Liver (tissue), 9 donors: Measurements from ENCODE around the gene UACA. TPM values are rescaled to one million over a fixed set of nuclear protein-coding genes. Genes with fewer than 3 reads are reported as not detected.
A peak's percentile ranks its signal among the peaks of the same experiment; 100 is the strongest.

Experiments used
- DNase-seq: peaks from one replicate; pipeline ENCODE4 v3.0.0-alpha.2; 2017; ENCODE audit warnings: low spot score
- H3K27ac ChIP-seq, 2 donors: one replicate each; pipeline ENCODE4 v1.7.0; 2013; ENCODE audit warnings: inconsistent platforms in 2 of 2, low read length in 2 of 2, control low read depth in 1 of 2, low read depth in 1 of 2, mild to moderate bottlenecking in 1 of 2
- H3K27me3 ChIP-seq, 4 donors: one replicate each; pipeline versions ENCODE4 v1.6.1 to v1.7.0; 2013; ENCODE audit warnings: low read length in 3 of 4, inconsistent platforms in 1 of 4, mild to moderate bottlenecking in 1 of 4, moderate library complexity in 1 of 4; ENCODE audit not compliant: control insufficient read depth in 4 of 4, insufficient read depth in 4 of 4
- H3K36me3 ChIP-seq, 4 donors: one replicate each; pipeline versions ENCODE4 v1.6.1 to v1.7.0; 2013; ENCODE audit warnings: low read length in 3 of 4, mild to moderate bottlenecking in 3 of 4, low read depth in 1 of 4, moderate library complexity in 1 of 4; ENCODE audit not compliant: control insufficient read depth in 4 of 4, insufficient read depth in 3 of 4
- H3K4me1 ChIP-seq, 4 donors: one replicate each; pipeline versions ENCODE4 v1.6.1 to v1.7.0; 2013; ENCODE audit warnings: low read length in 3 of 4, mild to moderate bottlenecking in 3 of 4, moderate library complexity in 1 of 4; ENCODE audit not compliant: control insufficient read depth in 4 of 4, insufficient read depth in 4 of 4
- H3K4me3 ChIP-seq, 3 donors: one replicate each; pipeline versions ENCODE4 v1.6.1 to v1.7.0; 2013; ENCODE audit warnings: low read length in 3 of 3, control low read depth in 1 of 3, low read depth in 1 of 3, mild to moderate bottlenecking in 1 of 3
- H3K9ac ChIP-seq, 2 donors: one replicate each; pipeline ENCODE4 v1.7.0; 2013; ENCODE audit warnings: low read length in 2 of 2, mild to moderate bottlenecking in 2 of 2, moderate library complexity in 2 of 2, control low read depth in 1 of 2, low read depth in 1 of 2
- H3K9me3 ChIP-seq, 4 donors: one replicate each; pipeline versions ENCODE4 v1.6.1 to v1.7.0; 2013; ENCODE audit warnings: low read length in 3 of 4; ENCODE audit not compliant: control insufficient read depth in 4 of 4
- ATF3 ChIP-seq: IDR thresholded peaks from 2 replicates; pipeline ENCODE4 v1.6.1; 2016; ENCODE audit warnings: antibody characterized with exemption
- CTCF ChIP-seq: fragments of 150-350 bp; IDR thresholded peaks from 2 replicates; pipeline ENCODE4 v1.5.1; 2017; ENCODE audit warnings: improper control_type of control experiment, low read depth, low read length; ENCODE audit not compliant: missing input control
- EGR1 ChIP-seq, 2 donors: IDR thresholded peaks; 2 replicates each; pipeline ENCODE4 v1.6.1; 2016 to 2018; ENCODE audit warnings: antibody characterized with exemption in 2 of 2, low read depth in 2 of 2
- FOXA2 ChIP-seq: IDR thresholded peaks from 2 replicates; pipeline ENCODE4 v1.6.1; 2016; ENCODE audit warnings: antibody characterized with exemption
- GABPA ChIP-seq, 2 donors: IDR thresholded peaks in 1 of 2; conservative IDR thresholded peaks in 1 of 2; 2 replicates each; pipeline ENCODE4 v1.6.1; 2016; ENCODE audit warnings: antibody characterized with exemption in 2 of 2, mild to moderate bottlenecking in 1 of 2, moderate library complexity in 1 of 2
- HNF4A ChIP-seq, 2 donors: conservative IDR thresholded peaks; 2 replicates each; pipeline ENCODE4 v1.6.1; 2016; ENCODE audit warnings: antibody characterized with exemption in 2 of 2, mild to moderate bottlenecking in 2 of 2
- HNF4G ChIP-seq: IDR thresholded peaks from 2 replicates; pipeline ENCODE4 v1.6.1; 2016; ENCODE audit warnings: antibody characterized with exemption
- MAX ChIP-seq: IDR thresholded peaks from 2 replicates; pipeline ENCODE4 v1.6.1; 2016; ENCODE audit warnings: antibody characterized with exemption
- RAD21 ChIP-seq, 2 donors: IDR thresholded peaks; 2 replicates each; pipeline ENCODE4 v1.6.1; 2016; ENCODE audit warnings: antibody characterized with exemption in 2 of 2, mild to moderate bottlenecking in 2 of 2
- REST ChIP-seq: IDR thresholded peaks from 2 replicates; pipeline ENCODE4 v1.6.1; 2016; ENCODE audit warnings: antibody characterized with exemption, mild to moderate bottlenecking
- RXRA ChIP-seq, 2 donors: IDR thresholded peaks; 2 replicates each; pipeline ENCODE4 v1.6.1; 2017 to 2018; ENCODE audit warnings: antibody characterized with exemption in 2 of 2, mild to moderate bottlenecking in 1 of 2
- TAF1 ChIP-seq: conservative IDR thresholded peaks from 2 replicates; pipeline ENCODE4 v1.6.1; 2016; ENCODE audit warnings: antibody characterized with exemption, mild to moderate bottlenecking
- ZBTB33 ChIP-seq: IDR thresholded peaks from 2 replicates; pipeline ENCODE4 v1.6.1; 2016; ENCODE audit warnings: antibody characterized with exemption
- WGBS: extraction: QIAGEN DNeasy Blood & Tissue Kit; methylation state at CpG from one replicate; pipeline ENCODE4 v1.1.7; 2013; 5-methylcytosine and 5-hydroxymethylcytosine counted together
- polyA plus RNA-seq, 2 donors: library from polyadenylated mRNA; stranded (reverse) in 1 of 2; unstranded in 1 of 2; fragments of 200-250 nt in 1 of 2; fragments of >200 nt in 1 of 2; fragmentation: Nextera tagmentation in 1 of 2; extraction: Ambion mirVana in 1 of 2; gene quantifications; one replicate each; pipeline versions ENCODE4 v1.2.1 to v1.2.3, GENCODE V29; 2013 to 2015
- total RNA-seq, 2 donors: library from RNA; depleted of rRNA; stranded (reverse); fragments of >200 nt; gene quantifications; one replicate each; pipeline ENCODE4 v1.2.3, GENCODE V29; 2014
- donor health status: healthy.
- donor health status: healthy.
- donor health status: healthy.
- donor health status: healthy.
- donor health status: healthy.

The UACA gene
- total and polyA plus RNA-seq, 4 donors: 3.9 to 16.0 (median 10.0) TPM

- TF ChIP-seq HNF4G: no peak
- no peak for TF ChIP-seq MAX
- TF ChIP-seq ZBTB33: no peak
- TF ChIP-seq CTCF: no peak
- no peak for TF ChIP-seq RAD21 (IDR thresholded peaks at IDR 0.05)
- no peak for TF ChIP-seq REST
- TF ChIP-seq TAF1: no peak
- H3K4me1 ChIP-seq: peaks cover 2 to 12% (median 6%) of the 10 kb centered on the region in 4 donors
- DNase-seq: no peak
- H3K9me3 ChIP-seq: no peaks in the 10 kb centered on the region
- H3K9ac ChIP-seq: no peak overlapping the region
- H3K27ac ChIP-seq: no peak overlapping the region
- H3K4me3 ChIP-seq: no peak overlapping the region
- WGBS: 70% methylated on average over 3 of the region's 3 CpGs
- H3K27me3 ChIP-seq: no peaks in the 10 kb centered on the region
- no peaks in the 10 kb centered on the region for H3K36me3 ChIP-seq
Observed at GRCh38 chr15:70770863-70771262, 7.5 kb upstream of the UACA start.

- Histone ChIP-seq H3K4me3 (no peak overlapping the region), H3K27me3 (no peaks in the 10 kb centered on the region), H3K36me3 (no peaks in the 10 kb centered on the region), H3K9ac (no peak overlapping the region), H3K27ac (peak overlapping the region; percentile 2 to 75), H3K4me1 (peaks cover 5 to 24% (median 10%) of the 10 kb centered on the region in 4 donors), H3K9me3 (no peaks in the 10 kb centered on the region)
- peak in 1 of 2 donors; percentile 64 for TF ChIP-seq HNF4A (conservative IDR thresholded peaks at IDR 0.05)
- TF ChIP-seq TAF1: no peak
- WGBS: 46% methylated on average over 3 of the region's 3 CpGs
- DNase-seq: no peak
Observed at GRCh38 chr15:70768257-70768883, 5.0 kb upstream of the UACA start.

- Histone ChIP-seq H3K9me3 (no peaks in the 10 kb centered on the region), H3K9ac (no peak overlapping the region), H3K36me3 (no peaks in the 10 kb centered on the region), H3K27me3 (no peaks in the 10 kb centered on the region), H3K4me3 (no peak overlapping the region), H3K4me1 (peaks cover 5 to 24% (median 10%) of the 10 kb centered on the region in 4 donors), H3K27ac (peak overlapping the region; percentile 2 to 75)
- WGBS: 78% methylated on average over 3 of the region's 3 CpGs
- no peak for DNase-seq
- TF ChIP-seq EGR1 (IDR thresholded peaks at IDR 0.05; ENCODE audit: low read depth in 2 of 2) (no peak), GABPA (IDR thresholded peaks at IDR 0.05 in 1 of 2, conservative IDR thresholded peaks at IDR 0.05 in 1 of 2) (no peak), ATF3 (no peak), ZBTB33 (no peak), FOXA2 (no peak), MAX (no peak), RXRA (IDR thresholded peaks at IDR 0.05) (no peak), CTCF (no peak)
Observed at GRCh38 chr15:70767667-70768066, 4.3 kb upstream of the UACA start.
